GM23338 (cell line): ENCODE data around the gene TBC1D3B. TPM values are rescaled to one million over a fixed set of nuclear protein-coding genes. Genes with fewer than 3 reads are reported as not detected.

Source experiments
- ATAC-seq: fragments of 200-7000 bp; cut with Tn5 transposase; 3 replicates; pipeline ENCODE4 v1.9.1; 2020
- DNase-seq: peaks from one replicate; pipeline ENCODE4 v3.0.0-alpha.2; 2015; ENCODE audit warnings: low spot score
- H2AFZ ChIP-seq: fragments of 200-600 bp; sonication (generic); 2 replicates; pipeline ENCODE4 v1.8.0; 2016; ENCODE audit warnings: antibody characterized with exemption, mild to moderate bottlenecking, moderate library complexity
- H3F3A ChIP-seq: fragments of 200-600 bp; sonication (generic); replicated peaks from 2 replicates; pipeline ENCODE4 v1.8.0; 2017; ENCODE audit warnings: antibody characterized with exemption, mixed run types, low read depth
- H3K27ac ChIP-seq: fragments of 200-600 bp; sonication (generic); 2 replicates; pipeline ENCODE4 v1.6.1; 2016; ENCODE audit warnings: low read depth
- H3K27me3 ChIP-seq: fragments of 200-600 bp; sonication (generic); 2 replicates; pipeline ENCODE4 v1.8.0; 2016; ENCODE audit warnings: mild to moderate bottlenecking, mixed run types, moderate library complexity; ENCODE audit not compliant: insufficient read depth
- H3K36me3 ChIP-seq: fragments of 200-600 bp; sonication (generic); 2 replicates; pipeline ENCODE4 v1.8.0; 2016; ENCODE audit warnings: mild to moderate bottlenecking; ENCODE audit not compliant: insufficient read depth
- H3K4me1 ChIP-seq: fragments of 200-600 bp; sonication (generic); 2 replicates; pipeline ENCODE4 v1.8.0; 2016; ENCODE audit warnings: mild to moderate bottlenecking, moderate library complexity; ENCODE audit not compliant: insufficient read depth
- H3K4me2 ChIP-seq: fragments of 200-600 bp; sonication (generic); 2 replicates; pipeline ENCODE4 v1.7.1; 2017; ENCODE audit warnings: mixed run types
- H3K4me3 ChIP-seq: fragments of 200-600 bp; sonication (generic); 2 replicates; pipeline ENCODE4 v1.6.1; 2016; ENCODE audit warnings: mixed run types
- H3K79me2 ChIP-seq: fragments of 200-600 bp; sonication (generic); replicated peaks from 2 replicates; pipeline ENCODE4 v1.8.0; 2017; ENCODE audit warnings: mild to moderate bottlenecking; ENCODE audit not compliant: insufficient read depth
- H3K9me2 ChIP-seq: fragments of 200-600 bp; sonication (generic); 2 replicates; pipeline ENCODE4 v1.8.0; 2017; ENCODE audit not compliant: insufficient read depth
- H4K20me1 ChIP-seq: fragments of 200-600 bp; sonication (generic); replicated peaks from 2 replicates; pipeline ENCODE4 v1.8.0; 2017; ENCODE audit warnings: mild to moderate bottlenecking; ENCODE audit not compliant: insufficient read depth
- H3K27ac Mint-ChIP-seq: 2 replicates; pipeline ENCODE4 v1.8.0; 2020; ENCODE audit warnings: inconsistent platforms, mild to moderate bottlenecking, moderate library complexity, mixed read lengths
- H3K27me3 Mint-ChIP-seq: 3 replicates; pipeline ENCODE4 v1.8.0; 2022; ENCODE audit warnings: low read depth, mild to moderate bottlenecking, moderate library complexity, mixed read lengths, inconsistent platforms; ENCODE audit not compliant: insufficient read depth, poor library complexity
- H3K36me3 Mint-ChIP-seq: 3 replicates; pipeline ENCODE4 v1.8.0; 2021; ENCODE audit warnings: low read depth, mild to moderate bottlenecking, inconsistent platforms, moderate library complexity, mixed read lengths
- H3K4me1 Mint-ChIP-seq: 3 replicates; pipeline ENCODE4 v1.8.0; 2020; ENCODE audit warnings: mild to moderate bottlenecking, inconsistent platforms, mixed read lengths
- H3K4me3 Mint-ChIP-seq: 3 replicates; pipeline ENCODE4 v1.8.0; 2021; ENCODE audit warnings: moderate library complexity, mild to moderate bottlenecking, inconsistent platforms, mixed read lengths
- H3K9me3 Mint-ChIP-seq: 3 replicates; pipeline ENCODE4 v1.8.0; 2020; ENCODE audit warnings: moderate library complexity, mild to moderate bottlenecking, inconsistent platforms, mixed read lengths
- EZH2 ChIP-seq: fragments of 200-600 bp; sonication (generic); IDR thresholded peaks from one replicate; pipeline ENCODE4 v1.8.0; 2017; ENCODE audit warnings: antibody characterized with exemption, mild to moderate bottlenecking, low read depth; ENCODE audit not compliant: unreplicated experiment
- NANOG ChIP-seq: IDR thresholded peaks from 2 replicates; pipeline ENCODE4 v1.6.1; 2016; ENCODE audit warnings: antibody characterized with exemption, borderline replicate concordance
- POLR2AphosphoS5 ChIP-seq: IDR thresholded peaks from 2 replicates; pipeline ENCODE4 v1.6.1; 2016; ENCODE audit warnings: antibody characterized with exemption, low read depth
- REST ChIP-seq: IDR thresholded peaks from one replicate; pipeline ENCODE4 v1.6.1; 2018; ENCODE audit warnings: antibody characterized with exemption; ENCODE audit not compliant: unreplicated experiment
- polyA plus RNA-seq: library from polyadenylated mRNA; unstranded; fragments of >200 nt; fragmentation: Nextera tagmentation; extraction: Ambion mirVana; gene quantifications from 2 replicates; pipeline ENCODE4 v1.2.1, GENCODE V29; 2016
- total RNA-seq: library from RNA; depleted of rRNA; stranded (reverse); fragments of >200 nt; shearing (Covaris generic); gene quantifications from 2 replicates; pipeline ENCODE4 v1.2.3, GENCODE V29; 2014
- TF ChIP-seq, protein P1 (sequence below): fragments of 250-450 bp; sonication (Bioruptor Pico); IDR thresholded peaks from 2 replicates; pipeline ENCODE4 v1.5.0; 2020; ENCODE audit warnings: mild to moderate bottlenecking, moderate library complexity

The TBC1D3B gene
- total and polyA plus RNA-seq, 2 experiments from 2014 or later = 0.95 to 1.3 TPM

GRCh38 chr17:36144981-36145729, 31.3 kb downstream of the TBC1D3B start:
- Mint-ChIP-seq H3K27ac (no peak overlapping the region), H3K36me3 (no peaks in the 10 kb centered on the region), H3K4me1 (peaks cover 4% of the 10 kb centered on the region; the same call in 2 of the 3 replicates), H3K9me3 (no peaks in the 10 kb centered on the region), H3K27me3 (peaks cover 5% of the 10 kb centered on the region), H3K4me3 (no peak overlapping the region)
- no peaks in the 10 kb centered on the region for H3K79me2 ChIP-seq
- H3K36me3 ChIP-seq = no peaks in the 10 kb centered on the region
- H3F3A ChIP-seq = no peaks in the 10 kb centered on the region
- H4K20me1 ChIP-seq = no peaks in the 10 kb centered on the region
- H3K4me1 ChIP-seq = no peaks in the 10 kb centered on the region
- no peak for DNase-seq
- no peak for ATAC-seq
- no peak overlapping the region for H3K27ac ChIP-seq
- H2AFZ ChIP-seq = no peak overlapping the region
- H3K9me2 ChIP-seq = 0 out of 2 replicates have a peak, but pooled peaks cover 11% of the 10 kb centered on the region
- H3K4me3 ChIP-seq = no peak overlapping the region
- H3K4me2 ChIP-seq = no peak overlapping the region
- H3K27me3 ChIP-seq = no peaks in the 10 kb centered on the region
- TF ChIP-seq NANOG (no peak), REST (no peak), POLR2AphosphoS5 (no peak), EZH2 (no peak)
- TF ChIP-seq, protein P1, sequence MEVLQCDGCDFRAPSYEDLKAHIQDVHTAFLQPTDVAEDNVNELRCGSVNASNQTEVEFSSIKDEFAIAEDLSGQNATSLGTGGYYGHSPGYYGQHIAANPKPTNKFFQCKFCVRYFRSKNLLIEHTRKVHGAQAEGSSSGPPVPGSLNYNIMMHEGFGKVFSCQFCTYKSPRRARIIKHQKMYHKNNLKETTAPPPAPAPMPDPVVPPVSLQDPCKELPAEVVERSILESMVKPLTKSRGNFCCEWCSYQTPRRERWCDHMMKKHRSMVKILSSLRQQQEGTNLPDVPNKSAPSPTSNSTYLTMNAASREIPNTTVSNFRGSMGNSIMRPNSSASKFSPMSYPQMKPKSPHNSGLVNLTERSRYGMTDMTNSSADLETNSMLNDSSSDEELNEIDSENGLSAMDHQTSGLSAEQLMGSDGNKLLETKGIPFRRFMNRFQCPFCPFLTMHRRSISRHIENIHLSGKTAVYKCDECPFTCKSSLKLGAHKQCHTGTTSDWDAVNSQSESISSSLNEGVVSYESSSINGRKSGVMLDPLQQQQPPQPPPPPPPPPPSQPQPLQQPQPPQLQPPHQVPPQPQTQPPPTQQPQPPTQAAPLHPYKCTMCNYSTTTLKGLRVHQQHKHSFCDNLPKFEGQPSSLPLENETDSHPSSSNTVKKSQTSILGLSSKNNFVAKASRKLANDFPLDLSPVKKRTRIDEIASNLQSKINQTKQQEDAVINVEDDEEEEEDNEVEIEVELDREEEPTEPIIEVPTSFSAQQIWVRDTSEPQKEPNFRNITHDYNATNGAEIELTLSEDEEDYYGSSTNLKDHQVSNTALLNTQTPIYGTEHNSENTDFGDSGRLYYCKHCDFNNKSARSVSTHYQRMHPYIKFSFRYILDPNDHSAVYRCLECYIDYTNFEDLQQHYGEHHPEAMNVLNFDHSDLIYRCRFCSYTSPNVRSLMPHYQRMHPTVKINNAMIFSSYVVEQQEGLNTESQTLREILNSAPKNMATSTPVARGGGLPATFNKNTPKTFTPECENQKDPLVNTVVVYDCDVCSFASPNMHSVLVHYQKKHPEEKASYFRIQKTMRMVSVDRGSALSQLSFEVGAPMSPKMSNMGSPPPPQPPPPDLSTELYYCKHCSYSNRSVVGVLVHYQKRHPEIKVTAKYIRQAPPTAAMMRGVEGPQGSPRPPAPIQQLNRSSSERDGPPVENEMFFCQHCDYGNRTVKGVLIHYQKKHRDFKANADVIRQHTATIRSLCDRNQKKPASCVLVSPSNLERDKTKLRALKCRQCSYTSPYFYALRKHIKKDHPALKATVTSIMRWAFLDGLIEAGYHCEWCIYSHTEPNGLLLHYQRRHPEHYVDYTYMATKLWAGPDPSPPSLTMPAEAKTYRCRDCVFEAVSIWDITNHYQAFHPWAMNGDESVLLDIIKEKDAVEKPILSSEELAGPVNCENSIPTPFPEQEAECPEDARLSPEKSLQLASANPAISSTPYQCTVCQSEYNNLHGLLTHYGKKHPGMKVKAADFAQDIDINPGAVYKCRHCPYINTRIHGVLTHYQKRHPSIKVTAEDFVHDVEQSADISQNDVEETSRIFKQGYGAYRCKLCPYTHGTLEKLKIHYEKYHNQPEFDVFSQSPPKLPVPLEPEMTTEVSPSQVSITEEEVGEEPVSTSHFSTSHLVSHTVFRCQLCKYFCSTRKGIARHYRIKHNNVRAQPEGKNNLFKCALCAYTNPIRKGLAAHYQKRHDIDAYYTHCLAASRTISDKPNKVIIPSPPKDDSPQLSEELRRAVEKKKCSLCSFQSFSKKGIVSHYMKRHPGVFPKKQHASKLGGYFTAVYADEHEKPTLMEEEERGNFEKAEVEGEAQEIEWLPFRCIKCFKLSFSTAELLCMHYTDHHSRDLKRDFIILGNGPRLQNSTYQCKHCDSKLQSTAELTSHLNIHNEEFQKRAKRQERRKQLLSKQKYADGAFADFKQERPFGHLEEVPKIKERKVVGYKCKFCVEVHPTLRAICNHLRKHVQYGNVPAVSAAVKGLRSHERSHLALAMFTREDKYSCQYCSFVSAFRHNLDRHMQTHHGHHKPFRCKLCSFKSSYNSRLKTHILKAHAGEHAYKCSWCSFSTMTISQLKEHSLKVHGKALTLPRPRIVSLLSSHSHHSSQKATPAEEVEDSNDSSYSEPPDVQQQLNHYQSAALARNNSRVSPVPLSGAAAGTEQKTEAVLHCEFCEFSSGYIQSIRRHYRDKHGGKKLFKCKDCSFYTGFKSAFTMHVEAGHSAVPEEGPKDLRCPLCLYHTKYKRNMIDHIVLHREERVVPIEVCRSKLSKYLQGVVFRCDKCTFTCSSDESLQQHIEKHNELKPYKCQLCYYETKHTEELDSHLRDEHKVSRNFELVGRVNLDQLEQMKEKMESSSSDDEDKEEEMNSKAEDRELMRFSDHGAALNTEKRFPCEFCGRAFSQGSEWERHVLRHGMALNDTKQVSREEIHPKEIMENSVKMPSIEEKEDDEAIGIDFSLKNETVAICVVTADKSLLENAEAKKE (CRISPR knock-in tag) = no peak
